Measurements from ENCODE around the gene GBA2. TPM values are rescaled to one million over a fixed set of nuclear protein-coding genes. Genes with fewer than 3 reads are reported as not detected.

The GBA2 gene
- polyA plus RNA-seq, 1 of the 3 experiments (the other 2 are of a cell fraction): 71.5 TPM

DNA sequence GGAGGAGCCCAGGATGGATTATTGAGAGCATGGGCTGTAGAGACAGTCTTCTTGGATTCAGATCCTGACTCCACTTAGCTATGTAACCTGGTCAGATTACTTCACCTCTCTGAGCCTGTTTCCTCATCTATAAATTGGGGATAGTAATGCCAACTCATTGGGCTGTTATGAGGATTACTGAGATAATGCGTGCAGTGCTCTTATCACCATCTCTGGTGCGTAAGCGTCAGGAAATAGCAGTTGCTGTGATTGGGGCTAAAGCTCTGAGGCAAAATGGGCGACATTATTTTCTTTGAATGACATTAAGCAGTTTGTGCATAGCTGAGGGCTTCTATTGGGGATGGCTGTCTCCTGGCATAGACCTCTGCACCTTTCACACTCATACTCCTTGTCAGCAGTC, 6.0 kb upstream of the GBA2 start:
- ChIA-PET POLR2A (no interaction called here), CTCF (interaction anchor here (1.2 to 4.2 kb wide), 5 partner anchors 20 to 127 kb away, joined by 3 to 27 read pairs (median 12); no protein-coding TSS in a partner anchor)
- no peak overlapping the region for H3K27ac ChIP-seq (ENCODE audit: low read depth in 2 of 2, low read length in 1 of 2)
- no peak for DNase-seq
- no peak overlapping the region for H3K4me3 ChIP-seq (ENCODE audit: low read depth in 2 of 2, low read length in 1 of 2)
- no peaks in the 10 kb centered on the region for H3K9me2 ChIP-seq
- H3K4me2 ChIP-seq: no peak overlapping the region
- no peaks in the 10 kb centered on the region for H4K20me1 ChIP-seq (ENCODE audit: insufficient read depth)
- H3K79me2 ChIP-seq (ENCODE audit: insufficient read depth): peaks cover 6% of the 10 kb centered on the region; the same call in 1 of the 2 replicates
- H2AFZ ChIP-seq (ENCODE audit: low read depth): no peak overlapping the region
- WGBS (ENCODE audit: low lambda C conversion rate): 93% methylated on average over 4 of the region's 4 CpGs
- H3K36me3 ChIP-seq (replicated peaks in 1 of 2; ENCODE audit: control insufficient read depth in 1 of 2, insufficient read depth in 2 of 2, low read length in 1 of 2): peaks cover 4 to 55% of the 10 kb centered on the region in 2 experiments
- H3K9ac ChIP-seq: no peak overlapping the region
- peaks cover 9% of the 10 kb centered on the region for H3F3A ChIP-seq (replicated peaks; ENCODE audit: insufficient read depth)
- TF ChIP-seq EP300 (IDR thresholded peaks at IDR 0.05; ENCODE audit: borderline replicate concordance in 1 of 2, low read depth in 1 of 2, low read length in 1 of 2): no peak
- TF ChIP-seq NFIC (IDR thresholded peaks at IDR 0.05; ENCODE audit: borderline replicate concordance): no peak
- TF ChIP-seq RAD21 (IDR thresholded peaks at IDR 0.05; ENCODE audit: low read length): no peak
- no peak for TF ChIP-seq MXI1 (IDR thresholded peaks at IDR 0.05; ENCODE audit: low read depth, low read length)
- TF ChIP-seq RXRA (IDR thresholded peaks at IDR 0.05; ENCODE audit: borderline replicate concordance, low read depth): no peak
- H3K4me1 ChIP-seq (ENCODE audit: control insufficient read depth in 1 of 2, insufficient read depth in 2 of 2, low read depth in 1 of 2, low read length in 1 of 2): peaks cover 13% of the 10 kb centered on the region in 2 experiments; a peak in 3 of 4 replicates
- no peaks in the 10 kb centered on the region for H3K9me3 ChIP-seq
- no peaks in the 10 kb centered on the region for H3K27me3 ChIP-seq (ENCODE audit: insufficient read depth)

DNA sequence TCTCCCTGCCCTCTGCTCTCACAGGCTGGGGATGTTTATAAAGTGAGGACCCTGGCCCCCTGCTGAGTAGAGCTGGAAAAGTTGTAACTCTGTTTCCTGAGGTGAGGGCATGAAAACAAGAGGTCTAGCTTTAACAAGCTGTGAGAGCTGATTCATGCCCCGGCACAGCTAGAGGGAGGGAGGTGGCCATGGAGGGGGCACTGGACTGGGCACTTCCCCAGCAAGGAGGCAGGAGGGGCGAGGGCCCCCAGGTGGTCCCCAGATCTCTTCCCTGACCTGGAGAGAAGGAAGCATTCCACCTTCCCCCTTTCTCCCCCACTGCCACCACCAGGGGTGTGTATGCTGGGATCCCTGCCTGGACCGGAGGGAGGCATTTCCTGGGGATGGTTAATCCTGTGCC, 5.2 kb upstream of the GBA2 start, which contains the start of gene MSMP:
Gene MSMP (minus strand): TSS at position 13 of the 400 bp plus-strand sequence. CDS start 147 bp downstream, outside the sequence.
- no peaks in the 10 kb centered on the region for H4K20me1 ChIP-seq (ENCODE audit: insufficient read depth)
- TF ChIP-seq MXI1 (IDR thresholded peaks at IDR 0.05; ENCODE audit: low read depth, low read length): no peak
- no peak for TF ChIP-seq TEAD4 (IDR thresholded peaks at IDR 0.05; ENCODE audit: borderline replicate concordance, insufficient read depth)
- TF ChIP-seq, protein P1, sequence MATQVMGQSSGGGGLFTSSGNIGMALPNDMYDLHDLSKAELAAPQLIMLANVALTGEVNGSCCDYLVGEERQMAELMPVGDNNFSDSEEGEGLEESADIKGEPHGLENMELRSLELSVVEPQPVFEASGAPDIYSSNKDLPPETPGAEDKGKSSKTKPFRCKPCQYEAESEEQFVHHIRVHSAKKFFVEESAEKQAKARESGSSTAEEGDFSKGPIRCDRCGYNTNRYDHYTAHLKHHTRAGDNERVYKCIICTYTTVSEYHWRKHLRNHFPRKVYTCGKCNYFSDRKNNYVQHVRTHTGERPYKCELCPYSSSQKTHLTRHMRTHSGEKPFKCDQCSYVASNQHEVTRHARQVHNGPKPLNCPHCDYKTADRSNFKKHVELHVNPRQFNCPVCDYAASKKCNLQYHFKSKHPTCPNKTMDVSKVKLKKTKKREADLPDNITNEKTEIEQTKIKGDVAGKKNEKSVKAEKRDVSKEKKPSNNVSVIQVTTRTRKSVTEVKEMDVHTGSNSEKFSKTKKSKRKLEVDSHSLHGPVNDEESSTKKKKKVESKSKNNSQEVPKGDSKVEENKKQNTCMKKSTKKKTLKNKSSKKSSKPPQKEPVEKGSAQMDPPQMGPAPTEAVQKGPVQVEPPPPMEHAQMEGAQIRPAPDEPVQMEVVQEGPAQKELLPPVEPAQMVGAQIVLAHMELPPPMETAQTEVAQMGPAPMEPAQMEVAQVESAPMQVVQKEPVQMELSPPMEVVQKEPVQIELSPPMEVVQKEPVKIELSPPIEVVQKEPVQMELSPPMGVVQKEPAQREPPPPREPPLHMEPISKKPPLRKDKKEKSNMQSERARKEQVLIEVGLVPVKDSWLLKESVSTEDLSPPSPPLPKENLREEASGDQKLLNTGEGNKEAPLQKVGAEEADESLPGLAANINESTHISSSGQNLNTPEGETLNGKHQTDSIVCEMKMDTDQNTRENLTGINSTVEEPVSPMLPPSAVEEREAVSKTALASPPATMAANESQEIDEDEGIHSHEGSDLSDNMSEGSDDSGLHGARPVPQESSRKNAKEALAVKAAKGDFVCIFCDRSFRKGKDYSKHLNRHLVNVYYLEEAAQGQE (IDR thresholded peaks at IDR 0.05; ENCODE audit: low read depth, low read length): no peak
- no peak for TF ChIP-seq MEF2A (IDR thresholded peaks at IDR 0.05; ENCODE audit: borderline replicate concordance, low read depth)
- TF ChIP-seq RAD21 (IDR thresholded peaks at IDR 0.05; ENCODE audit: low read length): no peak
- no peak for TF ChIP-seq SIN3A (IDR thresholded peaks at IDR 0.05; ENCODE audit: borderline replicate concordance, low read depth, low read length)
- TF ChIP-seq GATA2 (CRISPR knock-in tag; IDR thresholded peaks at IDR 0.05): no peak
- TF ChIP-seq, protein P2, sequence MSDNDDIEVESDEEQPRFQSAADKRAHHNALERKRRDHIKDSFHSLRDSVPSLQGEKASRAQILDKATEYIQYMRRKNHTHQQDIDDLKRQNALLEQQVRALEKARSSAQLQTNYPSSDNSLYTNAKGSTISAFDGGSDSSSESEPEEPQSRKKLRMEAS (IDR thresholded peaks at IDR 0.05; ENCODE audit: low read depth): no peak
- TF ChIP-seq NRF1 (IDR thresholded peaks at IDR 0.05; ENCODE audit: low read depth, low read length): no peak
- no peak within 1 kb of the TSS for H3K27ac ChIP-seq (ENCODE audit: low read depth in 2 of 2, low read length in 1 of 2)
- peaks cover 4 to 55% of the 10 kb centered on the region in 2 experiments for H3K36me3 ChIP-seq (replicated peaks in 1 of 2; ENCODE audit: control insufficient read depth in 1 of 2, insufficient read depth in 2 of 2, low read length in 1 of 2)
- peaks cover 14% of the 10 kb centered on the region; the same call in 1 of the 2 replicates for H3K79me2 ChIP-seq (ENCODE audit: insufficient read depth)
- H3K27me3 ChIP-seq (ENCODE audit: insufficient read depth): no peaks in the 10 kb centered on the region
- peaks cover 13 to 17% of the 10 kb centered on the region in 2 experiments; a peak in 2 of 4 replicates for H3K4me1 ChIP-seq (ENCODE audit: control insufficient read depth in 1 of 2, insufficient read depth in 2 of 2, low read depth in 1 of 2, low read length in 1 of 2)
- no peak within 1 kb of the TSS for H3K9ac ChIP-seq
- POLR2A ChIA-PET: no interaction called here
- H3F3A ChIP-seq (replicated peaks; ENCODE audit: insufficient read depth): peaks cover 9% of the 10 kb centered on the region
- H3K9me3 ChIP-seq: no peaks in the 10 kb centered on the region
- H3K4me2 ChIP-seq: no peak within 1 kb of the TSS
- 80% methylated on average over 1 of the region's 3 CpGs for WGBS (ENCODE audit: low lambda C conversion rate)
- no peak within 1 kb of the TSS for H2AFZ ChIP-seq (ENCODE audit: low read depth)
- no peak within 1 kb of the TSS for H3K4me3 ChIP-seq (ENCODE audit: low read depth in 2 of 2, low read length in 1 of 2)
- CTCF ChIA-PET: interaction anchor here (1.0 to 4.2 kb wide), 5 partner anchors 19 to 265 kb away, joined by 3 to 13 read pairs (median 4); partner anchors contain the start of gene RUSC2
- no peak for DNase-seq
- no peaks in the 10 kb centered on the region for H3K9me2 ChIP-seq

All from SK-N-SH (cell line).